SK-N-MC (cell line): ENCODE measurements around the gene NCOA1.

Source experiments
- DNase-seq: peaks from one replicate; pipeline ENCODE4 v3.0.0-alpha.2; 2011; ENCODE audit warnings: low read depth, low spot score
- H3K27ac ChIP-seq: fragments of 200-600 bp; sonication (generic); 2 replicates; pipeline ENCODE4 v1.5.1; 2016; ENCODE audit warnings: mixed run types
- H3K36me3 ChIP-seq: fragments of 200-600 bp; sonication (generic); 2 replicates; pipeline ENCODE4 v1.6.1; 2017; ENCODE audit warnings: antibody characterized with exemption, low read length, mixed read lengths; ENCODE audit not compliant: insufficient read depth
- H3K4me3 ChIP-seq: fragments of 200-600 bp; sonication (generic); 2 replicates; pipeline ENCODE4 v1.5.1; 2016
- H3K9ac ChIP-seq: fragments of 200-600 bp; sonication (generic); 2 replicates; pipeline ENCODE4 v1.8.0; 2017; ENCODE audit warnings: mixed run types, mixed read lengths; ENCODE audit not compliant: insufficient read length
- H3K9me3 ChIP-seq: fragments of 200-600 bp; sonication (generic); 2 replicates; pipeline ENCODE4 v1.6.1; 2017; ENCODE audit warnings: low read depth, mild to moderate bottlenecking, antibody characterized with exemption, low read length, moderate library complexity, mixed read lengths
- EZH2 ChIP-seq: fragments of 200-600 bp; sonication (generic); IDR thresholded peaks from one replicate; pipeline ENCODE4 v1.6.1; 2017; ENCODE audit warnings: antibody characterized with exemption
- FOXP2 ChIP-seq: optimal IDR thresholded peaks from 2 replicates; pipeline ENCODE3; 2011; ENCODE audit warnings: mild to moderate bottlenecking, moderate library complexity; ENCODE audit not compliant: insufficient read depth; ENCODE audit errors: extremely low read length, control extremely low read depth
- POLR2AphosphoS5 ChIP-seq: IDR thresholded peaks from 2 replicates; pipeline ENCODE4 v1.6.1; 2012; ENCODE audit warnings: mild to moderate bottlenecking, low read depth, low read length, borderline replicate concordance

The NCOA1 gene

DNA sequence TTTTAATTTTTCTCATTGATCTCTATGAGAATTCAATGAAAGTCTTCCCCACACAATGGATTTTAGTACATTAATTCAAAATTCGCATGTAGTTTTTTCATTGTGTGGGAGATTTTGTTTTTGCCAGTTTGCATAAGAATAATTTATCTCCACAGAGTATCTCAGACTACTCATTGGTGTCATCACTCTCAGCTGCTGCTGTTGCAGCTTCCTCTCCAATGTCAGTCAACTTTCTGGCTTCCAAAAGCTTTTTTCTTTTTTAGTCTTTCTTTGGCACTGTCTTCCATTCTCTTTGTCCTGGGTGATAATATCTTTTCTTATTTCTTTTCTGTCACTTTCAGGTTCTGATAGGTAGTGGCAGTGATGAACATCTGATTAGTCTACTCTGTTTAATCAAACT, 251.7 kb downstream of the NCOA1 start:
- no peaks in the 10 kb centered on the region for H3K9me3 ChIP-seq
- H3K4me3 ChIP-seq: no peak overlapping the region
- H3K27ac ChIP-seq: no peak overlapping the region
- H3K9ac ChIP-seq: no peak overlapping the region
- H3K36me3 ChIP-seq: no peaks in the 10 kb centered on the region
- DNase-seq: no peak
- no peak for TF ChIP-seq EZH2
- no peak for TF ChIP-seq POLR2AphosphoS5

- DNase-seq: no peak
- Histone ChIP-seq H3K9ac (no peak overlapping the region), H3K4me3 (no peak overlapping the region), H3K36me3 (no peaks in the 10 kb centered on the region), H3K27ac (no peak overlapping the region), H3K9me3 (no peaks in the 10 kb centered on the region)
- no peak for TF ChIP-seq EZH2
- TF ChIP-seq FOXP2: no peak
- no peak for TF ChIP-seq POLR2AphosphoS5
Observed at GRCh38 chr2:24743924-24744323, 252.9 kb downstream of the NCOA1 start.

- H3K4me3 ChIP-seq: no peak overlapping the region
- no peak for DNase-seq
- H3K9ac ChIP-seq: no peak overlapping the region
- no peaks in the 10 kb centered on the region for H3K36me3 ChIP-seq
- H3K27ac ChIP-seq: no peak overlapping the region
- TF ChIP-seq POLR2AphosphoS5: no peak
- TF ChIP-seq EZH2: no peak
- TF ChIP-seq FOXP2: no peak
- no peaks in the 10 kb centered on the region for H3K9me3 ChIP-seq
Observed at GRCh38 chr2:24744356-24744755, 253.3 kb downstream of the NCOA1 start.

- Histone ChIP-seq H3K27ac (no peak overlapping the region), H3K36me3 (no peaks in the 10 kb centered on the region), H3K9me3 (no peaks in the 10 kb centered on the region), H3K4me3 (no peak overlapping the region), H3K9ac (no peak overlapping the region)
- DNase-seq: no peak
- no peak for TF ChIP-seq FOXP2
- TF ChIP-seq POLR2AphosphoS5: no peak
- TF ChIP-seq EZH2: no peak
Observed at GRCh38 chr2:24745825-24746224, 254.8 kb downstream of the NCOA1 start.

- Histone ChIP-seq H3K9ac (no peak overlapping the region), H3K27ac (no peak overlapping the region), H3K36me3 (no peaks in the 10 kb centered on the region), H3K9me3 (no peaks in the 10 kb centered on the region), H3K4me3 (no peak overlapping the region)
- TF ChIP-seq POLR2AphosphoS5 (no peak), FOXP2 (no peak), EZH2 (no peak)
- no peak for DNase-seq
Observed at GRCh38 chr2:24747299-24747698, 256.2 kb downstream of the NCOA1 start.

- Histone ChIP-seq H3K9me3 (no peaks in the 10 kb centered on the region), H3K27ac (no peak overlapping the region), H3K36me3 (no peaks in the 10 kb centered on the region), H3K9ac (no peak overlapping the region), H3K4me3 (no peak overlapping the region)
- no peak for TF ChIP-seq EZH2
- TF ChIP-seq POLR2AphosphoS5: no peak
- no peak for TF ChIP-seq FOXP2
- DNase-seq: no peak
Observed at GRCh38 chr2:24749069-24749691, 258.1 kb downstream of the NCOA1 start.

GRCh38 chr2:24754985-24755705, 264.1 kb downstream of the NCOA1 start:
- no peak overlapping the region for H3K4me3 ChIP-seq
- DNase-seq: no peak
- no peak overlapping the region for H3K9ac ChIP-seq
- no peak for TF ChIP-seq FOXP2
- no peak for TF ChIP-seq EZH2
- TF ChIP-seq POLR2AphosphoS5: no peak
- no peaks in the 10 kb centered on the region for H3K36me3 ChIP-seq
- no peak overlapping the region for H3K27ac ChIP-seq
- no peaks in the 10 kb centered on the region for H3K9me3 ChIP-seq

DNA sequence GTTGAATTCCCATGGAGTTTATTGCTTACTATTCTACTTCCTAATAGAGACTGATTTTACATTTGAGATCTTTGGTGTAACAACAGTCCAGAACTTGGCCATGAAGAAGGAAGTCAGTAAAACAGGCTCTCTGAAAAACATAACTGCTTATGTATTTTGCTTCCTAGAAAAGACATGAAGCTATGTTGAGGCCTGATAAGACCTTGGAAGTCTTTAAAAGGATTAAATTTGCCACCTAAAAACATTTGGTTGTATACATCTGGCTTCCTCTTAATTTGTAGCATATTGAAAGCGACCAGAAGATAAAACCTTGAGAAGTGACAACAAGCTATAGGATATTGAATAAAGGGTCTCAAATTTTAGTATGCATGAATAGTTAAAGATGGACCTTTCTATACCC, 265.7 kb downstream of the NCOA1 start:
- no peak overlapping the region for H3K9ac ChIP-seq
- TF ChIP-seq FOXP2 (no peak), EZH2 (no peak), POLR2AphosphoS5 (no peak)
- H3K36me3 ChIP-seq: no peaks in the 10 kb centered on the region
- DNase-seq: no peak
- no peaks in the 10 kb centered on the region for H3K9me3 ChIP-seq
- H3K4me3 ChIP-seq: no peak overlapping the region
- no peak overlapping the region for H3K27ac ChIP-seq

- Histone ChIP-seq H3K36me3 (peaks cover 5% of the 10 kb centered on the region; the same call in 1 of the 2 replicates), H3K9ac (no peak overlapping the region), H3K4me3 (no peak overlapping the region), H3K9me3 (no peaks in the 10 kb centered on the region), H3K27ac (no peak overlapping the region)
- DNase-seq: no peak
- TF ChIP-seq EZH2 (no peak), FOXP2 (no peak)
Observed at GRCh38 chr2:24761866-24762265, 270.8 kb downstream of the NCOA1 start.
